Tibial artery (tissue), 4 donors: ENCODE results near the gene MMP15.

Source experiments
- DNase-seq, 2 donors: peaks; one replicate each; pipeline ENCODE4 v3.0.0-alpha.2; 2019
- H3K27ac ChIP-seq, 2 donors: fragments of 200-600 bp; sonication (generic) in 1 of 2; 1 replicate in 1 of 2; 2 replicates in 1 of 2; pipeline ENCODE4 v1.5.1; 2018 to 2019; ENCODE audit warnings: mild to moderate bottlenecking in 1 of 2
- H3K27me3 ChIP-seq, 2 donors: fragments of 200-600 bp; sonication (generic) in 1 of 2; one replicate each; pipeline versions ENCODE4 v1.5.1 to v1.6.0; 2016 to 2019
- H3K36me3 ChIP-seq, 3 donors: fragments of 200-600 bp; sonication (generic) in 2 of 3; one replicate each; pipeline ENCODE4 v1.5.1; 2016 to 2019; ENCODE audit warnings: mild to moderate bottlenecking in 2 of 3
- H3K4me1 ChIP-seq, 4 donors: fragments of 200-600 bp; sonication (generic) in 2 of 4; 1 replicate in 3 of 4; 2 replicates in 1 of 4; pipeline ENCODE4 v1.5.1; 2016 to 2019
- H3K4me3 ChIP-seq, 2 donors: fragments of 200-600 bp; sonication (generic) in 1 of 2; 1 replicate in 1 of 2; 2 replicates in 1 of 2; pipeline ENCODE4 v1.5.1; 2018 to 2019; ENCODE audit warnings: mild to moderate bottlenecking in 2 of 2
- H3K9me3 ChIP-seq, 3 donors: fragments of 200-600 bp; sonication (generic) in 1 of 3; one replicate each; pipeline ENCODE4 v1.5.1; 2016 to 2019
- CTCF ChIP-seq, 2 experiments: fragments of 200-600 bp in 1 of 2; fragments of 450-650 bp in 1 of 2; IDR thresholded peaks; one replicate each; pipeline ENCODE4 v1.5.1; 2017 to 2019; ENCODE audit warnings: antibody characterized with exemption in 2 of 2, mild to moderate bottlenecking in 1 of 2, moderate library complexity in 1 of 2
- intact Hi-C: fragments of 100-400 bp; cut with DNase I; formaldehyde crosslinking; loops from one replicate; pipeline ENCODE4 v1.15.0; 2023; ENCODE audit warnings: low total_unique reads

MMP15 gene

GRCh38 chr16:58040496-58040846 is 14.9 kb downstream of the MMP15 start:
- Histone ChIP-seq H3K4me1 (no peaks in the 10 kb centered on the region), H3K4me3 (no peak overlapping the region), H3K9me3 (no peaks in the 10 kb centered on the region), H3K36me3 (peaks cover 0 to 28% (median 21%) of the 10 kb centered on the region in 3 donors), H3K27me3 (no peaks in the 10 kb centered on the region), H3K27ac (no peak overlapping the region)
- intact Hi-C loops: no loop called here
- no peak for TF ChIP-seq CTCF (IDR thresholded peaks at IDR 0.05)
- DNase-seq: no peak

GRCh38 chr16:58040945-58041627 is 15.5 kb downstream of the MMP15 start:
- Histone ChIP-seq H3K36me3 (peaks cover 0 to 28% (median 21%) of the 10 kb centered on the region in 3 donors), H3K4me3 (no peak overlapping the region), H3K27me3 (no peaks in the 10 kb centered on the region), H3K9me3 (no peaks in the 10 kb centered on the region), H3K27ac (no peak overlapping the region), H3K4me1 (no peaks in the 10 kb centered on the region)
- DNase-seq: no peak
- intact Hi-C loops: no loop called here
- TF ChIP-seq CTCF (IDR thresholded peaks at IDR 0.05): no peak

DNA sequence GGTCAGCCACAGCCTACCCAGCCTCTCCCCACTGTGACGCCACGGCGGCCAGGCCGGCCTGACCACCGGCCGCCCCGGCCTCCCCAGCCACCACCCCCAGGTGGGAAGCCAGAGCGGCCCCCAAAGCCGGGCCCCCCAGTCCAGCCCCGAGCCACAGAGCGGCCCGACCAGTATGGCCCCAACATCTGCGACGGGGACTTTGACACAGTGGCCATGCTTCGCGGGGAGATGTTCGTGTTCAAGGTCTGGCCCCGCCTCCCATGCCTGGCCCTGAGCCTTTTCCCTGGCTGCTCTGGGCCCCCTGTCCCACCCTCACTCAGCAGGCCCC is 16.0 kb downstream of the MMP15 start:
- Histone ChIP-seq H3K4me3 (no peak overlapping the region), H3K36me3 (peaks cover 0 to 28% (median 21%) of the 10 kb centered on the region in 3 donors)
- intact Hi-C loops: no loop called here

GRCh38 chr16:58042001-58042885 is 16.7 kb downstream of the MMP15 start:
- DNase-seq: no peak
- Histone ChIP-seq H3K4me1 (no peaks in the 10 kb centered on the region), H3K9me3 (no peaks in the 10 kb centered on the region), H3K27me3 (no peaks in the 10 kb centered on the region), H3K27ac (no peak overlapping the region), H3K36me3 (peaks cover 0 to 28% (median 21%) of the 10 kb centered on the region in 3 donors), H3K4me3 (no peak overlapping the region)
- TF ChIP-seq CTCF (IDR thresholded peaks at IDR 0.05): no peak
- intact Hi-C loops: no loop called here

More for the DNA sequence above, 16.0 kb downstream of the MMP15 start:
- no peaks in the 10 kb centered on the region for H3K27me3 ChIP-seq
- no peaks in the 10 kb centered on the region for H3K9me3 ChIP-seq
- no peak for DNase-seq
- no peak for TF ChIP-seq CTCF (IDR thresholded peaks at IDR 0.05)
- H3K4me1 ChIP-seq: no peaks in the 10 kb centered on the region
- no peak overlapping the region for H3K27ac ChIP-seq

DNA sequence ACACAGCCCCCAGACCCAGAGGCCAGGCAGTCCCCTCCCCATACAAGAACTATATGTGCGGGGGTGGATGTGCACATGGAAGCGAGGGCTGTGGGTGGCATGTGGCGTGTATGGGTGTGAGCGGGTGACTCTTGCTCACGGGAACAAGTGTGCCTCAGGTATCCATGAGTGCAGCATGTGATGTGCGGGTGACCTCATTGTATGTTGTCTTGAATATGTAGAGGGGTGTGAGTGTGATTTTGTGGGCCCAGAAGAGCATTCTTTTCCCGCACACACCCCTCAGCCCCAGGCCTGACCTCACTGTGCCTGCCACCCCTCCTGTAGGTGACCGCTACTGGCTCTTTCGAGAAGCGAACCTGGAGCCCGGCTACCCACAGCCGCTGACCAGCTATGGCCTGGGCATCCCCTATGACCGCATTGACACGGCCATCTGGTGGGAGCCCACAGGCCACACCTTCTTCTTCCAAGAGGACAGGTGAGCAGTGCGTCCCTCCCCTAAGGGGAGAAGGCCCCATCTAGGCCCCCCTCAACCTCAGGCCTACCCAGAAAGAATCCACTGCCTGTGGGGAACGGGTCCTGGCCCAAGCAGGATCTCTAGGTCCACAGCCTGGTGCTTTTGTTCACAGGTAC is 17.4 kb downstream of the MMP15 start:
- no peaks in the 10 kb centered on the region for H3K9me3 ChIP-seq
- no peak for DNase-seq
- peaks cover 0 to 28% (median 21%) of the 10 kb centered on the region in 3 donors for H3K36me3 ChIP-seq
- no peak for TF ChIP-seq CTCF (IDR thresholded peaks at IDR 0.05)
- no peak overlapping the region for H3K4me3 ChIP-seq
- no peak overlapping the region for H3K27ac ChIP-seq
- no peaks in the 10 kb centered on the region for H3K27me3 ChIP-seq
- no peaks in the 10 kb centered on the region for H3K4me1 ChIP-seq
- intact Hi-C loops: no loop called here
